SU-DHL-6 (cell line): ENCODE data around the gene IGF2BP3.

Experiments used
- CTCF ChIP-seq: fragments of 200-600 bp; sonication (generic); IDR thresholded peaks from one replicate; pipeline ENCODE4 v1.5.1; 2017; ENCODE audit warnings: antibody characterized with exemption, mild to moderate bottlenecking, low read length, moderate library complexity; ENCODE audit not compliant: insufficient read depth, poor library complexity, severe bottlenecking
- EZH2phosphoT487 ChIP-seq: fragments of 200-600 bp; sonication (generic), shearing (Covaris generic); conservative IDR thresholded peaks from 2 replicates; pipeline ENCODE4 v1.6.1; 2018; ENCODE audit warnings: mild to moderate bottlenecking, antibody characterized with exemption, low read length, moderate library complexity, mixed read lengths

GRCh38 chr7:23449941-23450340 lies 20.4 kb downstream of the IGF2BP3 start:
- TF ChIP-seq CTCF (no peak), EZH2phosphoT487 (no peak)
